HepG2 (cell line): Measurements from ENCODE around the gene SYNGR2. TPM values are rescaled to one million over a fixed set of nuclear protein-coding genes. Genes with fewer than 3 reads are reported as not detected.

Experiments used
- ARNTL ChIP-seq: sonication (generic); formaldehyde crosslinking; IDR thresholded peaks from 2 replicates; pipeline ENCODE4 v1.4.0; 2020; ENCODE audit warnings: mild to moderate bottlenecking, missing genetic modification reagents
- BORCS8-MEF2B ChIP-seq: sonication (generic); formaldehyde crosslinking; IDR thresholded peaks from 2 replicates; pipeline ENCODE4 v1.8.0; 2022; ENCODE audit warnings: mild to moderate bottlenecking, missing genetic modification reagents
- ESRRA ChIP-seq: sonication (generic); formaldehyde crosslinking; IDR thresholded peaks from 2 replicates; pipeline ENCODE4 v1.5.1; 2020; ENCODE audit warnings: mild to moderate bottlenecking, low read depth, missing genetic modification reagents
- FOSL1 ChIP-seq: sonication (generic); formaldehyde crosslinking; IDR thresholded peaks from 2 replicates; pipeline ENCODE4 v1.9.0; 2021; ENCODE audit warnings: missing genetic modification reagents, borderline replicate concordance
- FOXC1 ChIP-seq: sonication (generic); formaldehyde crosslinking; IDR thresholded peaks from 2 replicates; pipeline ENCODE4 v1.8.0; 2022; ENCODE audit warnings: mild to moderate bottlenecking, missing genetic modification reagents, borderline replicate concordance
- FOXO4 ChIP-seq: sonication (generic); formaldehyde crosslinking; conservative IDR thresholded peaks from 2 replicates; pipeline ENCODE4 v1.8.1; 2023; ENCODE audit warnings: missing genetic modification reagents
- GFI1 ChIP-seq: sonication (generic); formaldehyde crosslinking; IDR thresholded peaks from 2 replicates; pipeline ENCODE4 v1.5.0; 2020; ENCODE audit warnings: missing genetic modification reagents, mild to moderate bottlenecking, borderline replicate concordance
- KDM2A ChIP-seq: sonication (generic); formaldehyde crosslinking; IDR thresholded peaks from 2 replicates; pipeline ENCODE4 v1.4.0; 2020; ENCODE audit warnings: low read depth, missing genetic modification reagents, borderline replicate concordance
- MBD4 ChIP-seq: IDR thresholded peaks from 2 replicates; pipeline ENCODE4 v1.6.1; 2012; ENCODE audit warnings: low read length, inconsistent platforms, borderline replicate concordance
- MTF1 ChIP-seq: sonication (generic); formaldehyde crosslinking; IDR thresholded peaks from 2 replicates; pipeline ENCODE4 v1.5.0; 2020; ENCODE audit warnings: missing genetic modification reagents
- POLR2AphosphoS5 ChIP-seq: IDR thresholded peaks from 2 replicates; pipeline ENCODE4 v1.6.1; 2012; ENCODE audit warnings: low read depth, low read length
- RCOR2 ChIP-seq: IDR thresholded peaks from 2 replicates; pipeline ENCODE4 v1.6.1; 2016; ENCODE audit warnings: missing biosample characterization, missing genetic modification reagents
- RFX1 ChIP-seq: fragments of 450-650 bp; IDR thresholded peaks from 2 replicates; pipeline ENCODE4 v1.6.1; 2017
- SP140L ChIP-seq: sonication (generic); formaldehyde crosslinking; IDR thresholded peaks from 2 replicates; pipeline ENCODE4 v1.4.0; 2020; ENCODE audit warnings: missing genetic modification reagents, borderline replicate concordance
- ZC3H4 ChIP-seq: sonication (generic); formaldehyde crosslinking; IDR thresholded peaks from 2 replicates; pipeline ENCODE4 v1.4.0; 2020; ENCODE audit warnings: missing genetic modification reagents, borderline replicate concordance
- ZKSCAN8 ChIP-seq: IDR thresholded peaks from 2 replicates; pipeline ENCODE4 v1.6.1; 2016; ENCODE audit warnings: borderline replicate concordance, missing genetic modification reagents, missing compliant biosample characterization
- ZNF20 ChIP-seq: sonication (generic); formaldehyde crosslinking; IDR thresholded peaks from 2 replicates; pipeline ENCODE4 v1.4.0; 2020; ENCODE audit warnings: mild to moderate bottlenecking, moderate library complexity, missing genetic modification reagents
- ZNF576 ChIP-seq: sonication (generic); formaldehyde crosslinking; IDR thresholded peaks from 2 replicates; pipeline ENCODE4 v1.4.0; 2020; ENCODE audit warnings: mild to moderate bottlenecking, missing genetic modification reagents
- ZNF619 ChIP-seq: sonication (generic); formaldehyde crosslinking; IDR thresholded peaks from 2 replicates; pipeline ENCODE4 v1.4.0; 2020; ENCODE audit warnings: mild to moderate bottlenecking, missing genetic modification reagents
- ZNF776 ChIP-seq: sonication (generic); formaldehyde crosslinking; IDR thresholded peaks from 2 replicates; pipeline ENCODE4 v1.4.0; 2020; ENCODE audit warnings: mild to moderate bottlenecking, missing genetic modification reagents
- ZZZ3 ChIP-seq: sonication (generic); formaldehyde crosslinking; IDR thresholded peaks from 2 replicates; pipeline ENCODE4 v1.4.0; 2020; ENCODE audit warnings: missing genetic modification reagents, mild to moderate bottlenecking, borderline replicate concordance
- polyA plus RNA-seq, 8 experiments: library from polyadenylated mRNA; depleted of rRNA in 3 of 8; stranded (reverse) in 7 of 8; unstranded in 1 of 8; fragments of >200 nt; fragmentation: Illumina TruSeq in 4 of 8; extraction: Trizol in 4 of 8; gene quantifications; 2 replicates each; pipeline versions ENCODE4 v1.2.1 to v1.2.3, GENCODE V29; 2011 to 2016; ENCODE audit warnings: low read depth in 4 of 8, missing spikeins in 1 of 8, mixed read lengths in 1 of 8; ENCODE audit not compliant: insufficient read depth in 1 of 8
- total RNA-seq, 5 experiments: library from RNA; depleted of rRNA; stranded (reverse); fragments of >200 nt; fragmentation: Illumina TruSeq; extraction: Trizol; gene quantifications; 2 replicates each; pipeline ENCODE4 v1.2.3, GENCODE V29; 2016; ENCODE audit warnings: low read depth in 1 of 5
- TF ChIP-seq, protein P1 (sequence below): sonication (generic); formaldehyde crosslinking; IDR thresholded peaks from 2 replicates; pipeline ENCODE4 v1.4.0; 2020; ENCODE audit warnings: missing genetic modification reagents
- TF ChIP-seq, protein P2 (sequence below): sonication (generic); formaldehyde crosslinking; IDR thresholded peaks from 2 replicates; pipeline ENCODE4 v1.8.1; 2022; ENCODE audit warnings: mild to moderate bottlenecking, missing genetic modification reagents
- TF ChIP-seq, protein P3 (sequence below): sonication (generic); formaldehyde crosslinking; IDR thresholded peaks from 2 replicates; pipeline ENCODE4 v1.5.1; 2020; ENCODE audit warnings: mild to moderate bottlenecking, missing genetic modification reagents, moderate library complexity

SYNGR2 gene
- total and polyA plus RNA-seq, 2 of the 13 experiments (the other 11 are each of a cell fraction or from before 2014, with no cell fraction given) = 46.7 to 170 TPM

GRCh38 chr17:78133971-78134898 is 34.1 kb upstream of the SYNGR2 start (continued):
- TF ChIP-seq, protein P1, sequence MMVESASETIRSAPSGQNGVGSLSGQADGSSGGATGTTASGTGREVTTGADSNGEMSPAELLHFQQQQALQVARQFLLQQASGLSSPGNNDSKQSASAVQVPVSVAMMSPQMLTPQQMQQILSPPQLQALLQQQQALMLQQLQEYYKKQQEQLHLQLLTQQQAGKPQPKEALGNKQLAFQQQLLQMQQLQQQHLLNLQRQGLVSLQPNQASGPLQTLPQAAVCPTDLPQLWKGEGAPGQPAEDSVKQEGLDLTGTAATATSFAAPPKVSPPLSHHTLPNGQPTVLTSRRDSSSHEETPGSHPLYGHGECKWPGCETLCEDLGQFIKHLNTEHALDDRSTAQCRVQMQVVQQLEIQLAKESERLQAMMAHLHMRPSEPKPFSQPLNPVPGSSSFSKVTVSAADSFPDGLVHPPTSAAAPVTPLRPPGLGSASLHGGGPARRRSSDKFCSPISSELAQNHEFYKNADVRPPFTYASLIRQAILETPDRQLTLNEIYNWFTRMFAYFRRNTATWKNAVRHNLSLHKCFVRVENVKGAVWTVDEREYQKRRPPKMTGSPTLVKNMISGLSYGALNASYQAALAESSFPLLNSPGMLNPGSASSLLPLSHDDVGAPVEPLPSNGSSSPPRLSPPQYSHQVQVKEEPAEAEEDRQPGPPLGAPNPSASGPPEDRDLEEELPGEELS (CRISPR knock-in tag) = peak; percentile 61
- TF ChIP-seq FOXC1 (CRISPR knock-in tag) (peak; percentile 74; the same call in 1 of the 2 replicates), KDM2A (peak; percentile 77), FOSL1 (CRISPR knock-in tag) (no peak), FOXO4 (CRISPR knock-in tag) (no peak), ZNF619 (CRISPR knock-in tag) (peak; percentile 22; the same call in 1 of the 2 replicates), ZZZ3 (CRISPR knock-in tag) (peak; percentile 30; the same call in 1 of the 2 replicates), RCOR2 (CRISPR knock-in tag) (peak; percentile 83), RFX1 (no peak; the same call in 1 of the 2 replicates), MBD4 (no peak), POLR2AphosphoS5 (no peak), ZNF576 (no peak), ESRRA (CRISPR knock-in tag) (no peak), GFI1 (CRISPR knock-in tag) (no peak), BORCS8-MEF2B (no peak), MTF1 (no peak), ZC3H4 (CRISPR knock-in tag) (no peak), ZKSCAN8 (CRISPR knock-in tag) (no peak), ZNF20 (CRISPR knock-in tag) (no peak), SP140L (CRISPR knock-in tag) (0 out of 2 replicates have a peak, but pooled peaks have one; percentile 72), ZNF776 (CRISPR knock-in tag) (no peak), ARNTL (CRISPR knock-in tag) (no peak)
- TF ChIP-seq, protein P2, sequence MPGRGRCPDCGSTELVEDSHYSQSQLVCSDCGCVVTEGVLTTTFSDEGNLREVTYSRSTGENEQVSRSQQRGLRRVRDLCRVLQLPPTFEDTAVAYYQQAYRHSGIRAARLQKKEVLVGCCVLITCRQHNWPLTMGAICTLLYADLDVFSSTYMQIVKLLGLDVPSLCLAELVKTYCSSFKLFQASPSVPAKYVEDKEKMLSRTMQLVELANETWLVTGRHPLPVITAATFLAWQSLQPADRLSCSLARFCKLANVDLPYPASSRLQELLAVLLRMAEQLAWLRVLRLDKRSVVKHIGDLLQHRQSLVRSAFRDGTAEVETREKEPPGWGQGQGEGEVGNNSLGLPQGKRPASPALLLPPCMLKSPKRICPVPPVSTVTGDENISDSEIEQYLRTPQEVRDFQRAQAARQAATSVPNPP (CRISPR knock-in tag) = no peak
- TF ChIP-seq, protein P3, sequence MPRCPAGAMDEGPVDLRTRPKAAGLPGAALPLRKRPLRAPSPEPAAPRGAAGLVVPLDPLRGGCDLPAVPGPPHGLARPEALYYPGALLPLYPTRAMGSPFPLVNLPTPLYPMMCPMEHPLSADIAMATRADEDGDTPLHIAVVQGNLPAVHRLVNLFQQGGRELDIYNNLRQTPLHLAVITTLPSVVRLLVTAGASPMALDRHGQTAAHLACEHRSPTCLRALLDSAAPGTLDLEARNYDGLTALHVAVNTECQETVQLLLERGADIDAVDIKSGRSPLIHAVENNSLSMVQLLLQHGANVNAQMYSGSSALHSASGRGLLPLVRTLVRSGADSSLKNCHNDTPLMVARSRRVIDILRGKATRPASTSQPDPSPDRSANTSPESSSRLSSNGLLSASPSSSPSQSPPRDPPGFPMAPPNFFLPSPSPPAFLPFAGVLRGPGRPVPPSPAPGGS = no peak
